H1 (cell line): ENCODE results near the gene HRH3. TPM values are rescaled to one million over a fixed set of nuclear protein-coding genes. Genes with fewer than 3 reads are reported as not detected.

ENCODE experiments used
- CTCF ChIA-PET: fragments of 300-600 bp; sonication (Branson Sonifier 250); formaldehyde crosslinking; loops from one replicate; lab custom pipeline; 2021; ENCODE audit not compliant: partially characterized antibody; lab: Charles Lee
- POLR2A ChIA-PET: fragments of 300-600 bp; sonication (Branson Sonifier 250); formaldehyde crosslinking; loops from one replicate; lab custom pipeline; 2021; ENCODE audit warnings: inconsistent platforms; ENCODE audit not compliant: partially characterized antibody; lab: Charles Lee
- DNase-seq, 2 experiments: peaks; one replicate each; pipeline versions ENCODE4 v3.0.0 to v3.0.0-alpha.2; 2010 to 2022; ENCODE audit warnings: low spot score in 2 of 2, low read depth in 1 of 2, mixed read lengths in 1 of 2
- FAIRE-seq: peaks from 2 replicates; lab custom pipeline; 2011; peaks lifted over from hg19 to GRCh38; lab: Jason Lieb, UNC
- H2AFZ ChIP-seq: 2 replicates; pipeline ENCODE4 v1.8.1; 2012; ENCODE audit warnings: low read length, inconsistent platforms
- H2AK5ac ChIP-seq: 2 replicates; pipeline ENCODE4 v1.6.1; 2013; ENCODE audit warnings: low read depth, low read length
- H2BK120ac ChIP-seq: replicated peaks from 2 replicates; pipeline ENCODE3; 2013; ENCODE audit warnings: low read depth, low read length, inconsistent platforms
- H2BK12ac ChIP-seq: 2 replicates; pipeline ENCODE4 v1.6.1; 2013; ENCODE audit warnings: low read depth, low read length
- H2BK15ac ChIP-seq: 2 replicates; pipeline ENCODE4 v1.6.1; 2013; ENCODE audit warnings: low read length
- H2BK20ac ChIP-seq: 2 replicates; pipeline ENCODE4 v1.6.1; 2013; ENCODE audit warnings: low read length
- H2BK5ac ChIP-seq: 2 replicates; pipeline ENCODE4 v1.6.1; 2013; ENCODE audit warnings: low read depth, low read length
- H3K14ac ChIP-seq: 2 replicates; pipeline ENCODE4 v1.6.1; 2013; ENCODE audit warnings: inconsistent platforms; ENCODE audit not compliant: insufficient read length
- H3K18ac ChIP-seq: 2 replicates; pipeline ENCODE4 v1.6.1; 2013; ENCODE audit warnings: low read length; ENCODE audit errors: extremely low read depth
- H3K23ac ChIP-seq: 2 replicates; pipeline ENCODE4 v1.6.1; 2013; ENCODE audit warnings: inconsistent platforms; ENCODE audit not compliant: insufficient read length
- H3K23me2 ChIP-seq: 2 replicates; pipeline ENCODE4 v1.6.1; 2013; ENCODE audit warnings: low read depth, low read length
- H3K27ac ChIP-seq: 2 replicates; pipeline ENCODE4 v1.6.1; 2011; ENCODE audit warnings: low read depth, low read length, inconsistent platforms
- H3K27me3 ChIP-seq, 4 experiments: replicated peaks in 1 of 4; 1 replicate in 1 of 4; 2 replicates in 3 of 4; pipeline versions ENCODE4 v1.6.1 to v1.8.1; 2011 to 2013; ENCODE audit warnings: low read length in 3 of 4, mild to moderate bottlenecking in 3 of 4, inconsistent platforms in 2 of 4, mixed read lengths in 2 of 4, moderate library complexity in 1 of 4; ENCODE audit not compliant: control insufficient read depth in 3 of 4, insufficient read depth in 3 of 4; ENCODE audit errors: extremely low read depth in 1 of 4
- H3K36me3 ChIP-seq, 4 experiments: 2 replicates each; pipeline versions ENCODE4 v1.6.1 to v1.8.1; 2011 to 2013; ENCODE audit warnings: mild to moderate bottlenecking in 4 of 4, low read length in 3 of 4, moderate library complexity in 2 of 4, control low read depth in 1 of 4, inconsistent platforms in 1 of 4; ENCODE audit not compliant: insufficient read depth in 4 of 4, control insufficient read depth in 2 of 4
- H3K4ac ChIP-seq: replicated peaks from 2 replicates; pipeline ENCODE3; 2013; ENCODE audit warnings: low read length, low read depth, mixed read lengths, inconsistent platforms; ENCODE audit not compliant: insufficient read length
- H3K4me1 ChIP-seq, 4 experiments: replicated peaks in 1 of 4; 1 replicate in 1 of 4; 2 replicates in 3 of 4; pipeline versions ENCODE4 v1.6.1 to v1.8.1; 2011 to 2013; ENCODE audit warnings: low read length in 3 of 4, inconsistent platforms in 2 of 4, mixed read lengths in 1 of 4; ENCODE audit not compliant: insufficient read depth in 4 of 4, control insufficient read depth in 3 of 4
- H3K4me2 ChIP-seq, 2 experiments: 2 replicates each; pipeline versions ENCODE4 v1.6.1 to v1.8.1; 2011 to 2013; ENCODE audit warnings: low read depth in 2 of 2, low read length in 2 of 2, control low read depth in 1 of 2, inconsistent platforms in 1 of 2, mild to moderate bottlenecking in 1 of 2; ENCODE audit not compliant: insufficient read depth in 1 of 2
- H3K4me3 ChIP-seq, 4 experiments: fragments of 200-600, 300-600 bp in 1 of 4; sonication (generic), shearing (Covaris generic), sonication (Bioruptor Twin) in 1 of 4; 2 replicates each; pipeline versions ENCODE4 v1.5.1 to v1.8.1; 2011 to 2016; ENCODE audit warnings: low read length in 4 of 4, low read depth in 3 of 4, control low read depth in 2 of 4, inconsistent platforms in 2 of 4, mild to moderate bottlenecking in 2 of 4, mixed read lengths in 1 of 4, moderate library complexity in 1 of 4; ENCODE audit not compliant: insufficient read depth in 2 of 4; ENCODE audit errors: extremely low read depth in 1 of 4
- H3K56ac ChIP-seq: replicated peaks from 2 replicates; pipeline ENCODE3; 2013; ENCODE audit warnings: low read depth, mild to moderate bottlenecking, mixed read lengths, low read length, inconsistent platforms; ENCODE audit not compliant: insufficient read length
- H3K79me1 ChIP-seq: 2 replicates; pipeline ENCODE4 v1.6.1; 2013; ENCODE audit warnings: low read depth, low read length, control low read depth
- H3K79me2 ChIP-seq, 2 experiments: 2 replicates each; pipeline versions ENCODE4 v1.6.1 to v1.8.1; 2012 to 2013; ENCODE audit warnings: low read length in 2 of 2, mild to moderate bottlenecking in 2 of 2, inconsistent platforms in 1 of 2; ENCODE audit not compliant: insufficient read depth in 2 of 2, control insufficient read depth in 1 of 2
- H3K9ac ChIP-seq, 4 experiments: replicated peaks in 1 of 4; 1 replicate in 1 of 4; 2 replicates in 3 of 4; pipeline versions ENCODE4 v1.6.1 to v1.8.1; 2011 to 2013; ENCODE audit warnings: low read depth in 3 of 4, low read length in 3 of 4, control low read depth in 2 of 4, mild to moderate bottlenecking in 2 of 4, moderate library complexity in 2 of 4, inconsistent platforms in 1 of 4; ENCODE audit errors: extremely low read depth in 1 of 4
- H3K9me3 ChIP-seq, 2 experiments: 2 replicates each; pipeline versions ENCODE4 v1.6.1 to v1.8.1; 2012 to 2013; ENCODE audit warnings: mild to moderate bottlenecking in 2 of 2, moderate library complexity in 2 of 2, control low read depth in 1 of 2, inconsistent platforms in 1 of 2, low read depth in 1 of 2, low read length in 1 of 2, mixed read lengths in 1 of 2; ENCODE audit not compliant: insufficient read depth in 2 of 2
- H4K20me1 ChIP-seq, 2 experiments: replicated peaks in 1 of 2; 2 replicates each; pipeline versions ENCODE3 to v1.8.1; 2011 to 2013; ENCODE audit warnings: inconsistent platforms in 2 of 2, low read length in 2 of 2, mild to moderate bottlenecking in 1 of 2; ENCODE audit not compliant: insufficient read depth in 2 of 2, control insufficient read depth in 1 of 2
- H4K5ac ChIP-seq: 2 replicates; pipeline ENCODE4 v1.6.1; 2013; ENCODE audit warnings: low read length, low read depth, mixed read lengths, inconsistent platforms; ENCODE audit not compliant: insufficient read length
- H4K8ac ChIP-seq: 2 replicates; pipeline ENCODE4 v1.8.0; 2013; ENCODE audit warnings: mild to moderate bottlenecking, moderate library complexity, low read length, inconsistent platforms; ENCODE audit not compliant: insufficient read depth; ENCODE audit errors: extremely low read depth
- H4K91ac ChIP-seq: replicated peaks from 2 replicates; pipeline ENCODE3; 2013; ENCODE audit warnings: low read length, mixed read lengths, inconsistent platforms; ENCODE audit not compliant: insufficient read length
- CBX5 ChIP-seq: fragments of 300-800, 300-1000 bp; sonication (generic); IDR thresholded peaks from 2 replicates; pipeline ENCODE4 v1.7.1; 2016; ENCODE audit warnings: antibody characterized with exemption, low read length, low read depth
- CBX8 ChIP-seq: fragments of 300-800, 300-1000 bp; sonication (generic); IDR thresholded peaks from 2 replicates; pipeline ENCODE4 v1.7.1; 2016; ENCODE audit warnings: low read depth, low read length, borderline replicate concordance
- EP300 ChIP-seq, 2 experiments: IDR thresholded peaks; 1 replicate in 1 of 2; 2 replicates in 1 of 2; pipeline ENCODE4 v1.6.1; 2011 to 2012; ENCODE audit warnings: low read depth in 2 of 2, low read length in 2 of 2, mild to moderate bottlenecking in 2 of 2, borderline replicate concordance in 1 of 2, inconsistent platforms in 1 of 2, moderate library complexity in 1 of 2
- EZH2 ChIP-seq: fragments of 200-600 bp; sonication (generic); IDR thresholded peaks from 2 replicates; pipeline ENCODE4 v1.7.1; 2012; ENCODE audit warnings: low read depth, mild to moderate bottlenecking, moderate library complexity, low read length, inconsistent platforms; ENCODE audit not compliant: severe bottlenecking
- FOSL1 ChIP-seq: IDR thresholded peaks from 2 replicates; pipeline ENCODE4 v1.6.1; 2011; ENCODE audit warnings: mild to moderate bottlenecking, low read depth, low read length, moderate library complexity; ENCODE audit not compliant: insufficient read depth
- HDAC2 ChIP-seq, 2 experiments: fragments of 300-600 bp in 1 of 2; sonication (generic) in 1 of 2; IDR thresholded peaks; 2 replicates each; pipeline ENCODE4 v1.6.1; 2011 to 2012; ENCODE audit warnings: low read depth in 2 of 2, low read length in 2 of 2, mild to moderate bottlenecking in 2 of 2, moderate library complexity in 2 of 2, borderline replicate concordance in 1 of 2, inconsistent platforms in 1 of 2
- JUN ChIP-seq: IDR thresholded peaks from 2 replicates; pipeline ENCODE4 v1.6.1; 2011; ENCODE audit warnings: low read depth, mild to moderate bottlenecking, improper control_type of control experiment, low read length
- MAFK ChIP-seq: IDR thresholded peaks from 2 replicates; pipeline ENCODE4 v1.6.1; 2012; ENCODE audit warnings: low read depth, mild to moderate bottlenecking, improper control_type of control experiment, low read length
- PHF8 ChIP-seq: fragments of 200-600 bp; sonication (generic); conservative IDR thresholded peaks from 2 replicates; pipeline ENCODE4 v1.7.1; 2012; ENCODE audit warnings: low read depth, mild to moderate bottlenecking, inconsistent platforms, low read length, moderate library complexity
- POLR2AphosphoS5 ChIP-seq: IDR thresholded peaks from 2 replicates; pipeline ENCODE4 v1.6.1; 2011; ENCODE audit warnings: low read depth, low read length
- SIRT6 ChIP-seq: IDR thresholded peaks from one replicate; pipeline ENCODE4 v1.7.1; 2012; ENCODE audit warnings: low read length, inconsistent platforms
- ZNF274 ChIP-seq: IDR thresholded peaks from 2 replicates; pipeline ENCODE4 v1.7.0; 2012; ENCODE audit warnings: low read length, borderline replicate concordance; ENCODE audit errors: extremely low read depth
- WGBS, 2 experiments: shearing (Covaris generic) in 1 of 2; methylation state at CpG; one replicate each; pipeline versions ENCODE4 v1.1.6 to v1.1.7; 2013 to 2015; ENCODE audit warnings: low lambda C conversion rate in 2 of 2, mixed read lengths in 2 of 2, inconsistent platforms in 1 of 2, low coverage in 1 of 2, missing lambda C conversion rate in 1 of 2; ENCODE audit not compliant: insufficient replicate concordance in 2 of 2, insufficient coverage in 1 of 2, insufficient read length in 1 of 2; ENCODE audit errors: extremely low coverage in 1 of 2, missing lambda C conversion rate in 1 of 2; 5-methylcytosine and 5-hydroxymethylcytosine counted together
- polyA plus RNA-seq, 7 experiments: library from polyadenylated mRNA; depleted of rRNA in 3 of 7; stranded (reverse) in 5 of 7; unstranded in 2 of 7; fragments of >200 nt in 5 of 7; fragments of 200-250 nt in 2 of 7; gene quantifications; 1 replicate in 5 of 7; 2 replicates in 1 of 7; 4 replicates in 1 of 7; pipeline versions ENCODE4 v1.2.1 to v1.2.3, GENCODE V29; 2011 to 2013; ENCODE audit warnings: missing spikeins in 2 of 7, mixed read lengths in 2 of 7
- total RNA-seq: library from RNA; stranded (reverse); fragmentation: NEBNext Ultra II Directional; extraction: Animal tissue kit (Norgen Biotek cat#: 25700); gene quantifications from 2 replicates; pipeline ENCODE4 v1.2.1, GENCODE V29; 2021

HRH3 gene
- total and polyA plus RNA-seq, 2 of the 8 experiments (the other 6 are each of a cell fraction or from before 2014, with no cell fraction given), result 2.0 to 4.5 TPM

DNA sequence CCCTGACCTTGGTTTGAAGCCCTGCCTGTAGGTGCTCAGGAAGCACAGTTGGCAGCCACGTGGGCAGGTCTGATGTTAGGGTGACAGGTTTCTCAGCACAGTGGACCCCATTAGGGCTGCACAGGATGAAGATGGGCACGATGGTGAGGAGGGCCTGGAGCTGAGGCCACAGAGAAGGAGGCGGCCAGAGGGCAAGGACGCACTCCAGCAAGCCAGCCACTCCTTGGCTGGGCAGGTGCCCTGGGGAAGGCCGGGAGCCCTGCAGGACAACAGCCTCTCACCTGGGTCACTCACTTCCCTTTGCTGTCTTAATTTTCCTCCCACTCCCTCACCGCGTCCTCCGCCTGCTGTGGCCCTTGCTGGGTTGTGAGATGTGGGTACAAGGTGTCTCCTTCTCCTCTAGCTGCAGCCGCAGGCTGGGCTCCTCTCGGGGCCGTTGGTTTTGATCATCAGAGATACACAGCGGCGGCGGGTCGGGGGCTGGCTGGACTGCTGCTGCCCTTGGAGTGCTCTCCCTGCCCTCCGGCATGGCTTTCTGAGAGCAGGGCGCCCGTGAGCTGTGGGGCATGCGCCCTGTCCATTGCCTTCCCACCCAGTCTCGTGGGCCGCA lies 23.9 kb upstream of the HRH3 start:
- H2BK20ac ChIP-seq, result no peak overlapping the region
- no peak overlapping the region for H3K27ac ChIP-seq
- no peak overlapping the region for H2BK15ac ChIP-seq
- H3K56ac ChIP-seq, result no peak overlapping the region
- H3K27me3 ChIP-seq, result no peaks in the 10 kb centered on the region
- H3K14ac ChIP-seq, result no peak overlapping the region
- H2BK12ac ChIP-seq, result no peak overlapping the region
- H3K4ac ChIP-seq, result no peak overlapping the region
- 94% methylated on average over 21 of the region's 21 CpGs; no CpG with 5 or more reads in 1 of the 2 experiments for WGBS, 2 experiments
- no peak for DNase-seq
- no peak overlapping the region for H3K9ac ChIP-seq
- H3K23ac ChIP-seq, result no peak overlapping the region
- H2BK120ac ChIP-seq, result no peak overlapping the region
- no peak overlapping the region for H4K5ac ChIP-seq
- POLR2A ChIA-PET, result interaction anchor here (0.7 to 1.1 kb wide), 2 partner anchors 9 to 1555 kb away, joined by 3 read pairs; no protein-coding TSS in a partner anchor
- peaks cover 32% of the 10 kb centered on the region for H3K79me1 ChIP-seq
- FAIRE-seq, result no peak
- H3K4me3 ChIP-seq, result no peak overlapping the region
- H3K9me3 ChIP-seq, result no peaks in the 10 kb centered on the region
- no peaks in the 10 kb centered on the region; the same call in 1 of the 2 replicates for H3K23me2 ChIP-seq
- H3K36me3 ChIP-seq, result peaks cover 0 to 2% (median 0%) of the 10 kb centered on the region in 4 experiments; a peak in 1 of 8 replicates
- no peak overlapping the region for H3K4me2 ChIP-seq
- peaks cover 6 to 90% of the 10 kb centered on the region in 2 experiments for H3K79me2 ChIP-seq
- no peak overlapping the region for H2AFZ ChIP-seq
- CTCF ChIA-PET, result no interaction called here
- no peak overlapping the region; the same call in 1 of the 2 replicates for H3K18ac ChIP-seq
- H3K4me1 ChIP-seq, result peaks cover 0 to 8% (median 1%) of the 10 kb centered on the region in 4 experiments; a peak in 4 of 7 replicates
- peaks cover 17 to 41% of the 10 kb centered on the region in 2 experiments for H4K20me1 ChIP-seq
- H2BK5ac ChIP-seq, result 0 out of 2 replicates have a peak overlapping the region, but pooled peaks have one; percentile 66
- no peak overlapping the region for H2AK5ac ChIP-seq
- H4K8ac ChIP-seq, result no peak overlapping the region
- no peak overlapping the region for H4K91ac ChIP-seq
- no peak for TF ChIP-seq PHF8
- TF ChIP-seq FOSL1, result no peak
- no peak for TF ChIP-seq EZH2
- no peak for TF ChIP-seq MAFK
- no peak for TF ChIP-seq HDAC2 (IDR thresholded peaks at IDR 0.05; ENCODE audit: borderline replicate concordance in 1 of 2, low read depth in 2 of 2, low read length in 2 of 2)
- TF ChIP-seq CBX5, result no peak
- TF ChIP-seq POLR2AphosphoS5, result no peak
- no peak for TF ChIP-seq EP300 (IDR thresholded peaks at IDR 0.05; ENCODE audit: borderline replicate concordance in 1 of 2, low read depth in 2 of 2, low read length in 2 of 2)
- TF ChIP-seq JUN, result no peak
- no peak for TF ChIP-seq ZNF274
- TF ChIP-seq CBX8, result no peak
- no peak for TF ChIP-seq SIRT6
